GM19455 (cell line): Measurements from ENCODE around the gene NUBP2.

ENCODE experiments used
- ATAC-seq: cut with Tn5 transposase; IDR thresholded peaks from one replicate; pipeline ENCODE4 v1.9.1; 2021; ENCODE audit not compliant: unreplicated experiment

The NUBP2 gene

DNA sequence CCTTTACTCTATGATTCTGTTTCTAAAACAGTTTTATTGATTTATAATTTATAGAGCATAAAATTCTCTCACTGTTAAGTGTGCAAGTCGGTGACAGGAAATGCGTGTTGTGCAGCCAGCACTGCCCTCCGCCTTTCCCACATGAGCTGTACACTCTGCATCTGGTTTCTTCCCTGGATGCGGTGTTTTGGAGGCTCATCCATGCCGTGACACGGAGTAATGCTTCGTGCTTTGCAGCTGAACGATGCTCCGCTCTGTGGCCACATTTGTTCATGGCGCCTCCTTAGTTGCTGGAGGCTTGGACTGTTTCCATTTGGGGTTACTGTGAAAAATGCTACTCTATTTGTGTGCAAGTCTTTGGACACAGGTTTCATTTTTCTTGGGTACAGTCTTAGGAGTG lies 17.9 kb downstream of the NUBP2 start:
- ATAC-seq: no peak

- no peak for ATAC-seq
Observed at GRCh38 chr16:1807626-1808025, 24.9 kb downstream of the NUBP2 start.

- ATAC-seq: no peak
Observed at GRCh38 chr16:1808691-1809090, 25.9 kb downstream of the NUBP2 start.

GRCh38 chr16:1809281-1809801 lies 26.6 kb downstream of the NUBP2 start:
- no peak for ATAC-seq

DNA sequence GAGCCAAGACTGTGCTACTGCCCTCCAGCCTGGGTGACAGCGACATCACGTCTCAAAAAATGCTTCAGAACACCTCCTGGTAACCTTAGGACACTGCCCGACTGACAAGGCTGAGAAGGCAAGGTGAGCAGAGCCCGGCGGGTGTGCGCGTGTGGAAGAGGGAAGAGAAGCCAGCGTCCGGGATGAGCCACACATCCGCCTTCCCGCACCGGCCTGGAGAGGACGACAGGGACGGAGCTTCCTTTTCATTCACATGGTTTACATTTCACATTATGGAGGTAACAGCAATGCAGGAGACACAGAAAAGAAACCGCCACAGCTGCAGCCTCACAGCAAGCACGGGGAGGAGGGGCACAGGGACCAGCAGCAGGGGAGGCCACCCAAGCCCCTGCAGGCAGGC lies 27.3 kb downstream of the NUBP2 start:
- no peak for ATAC-seq

DNA sequence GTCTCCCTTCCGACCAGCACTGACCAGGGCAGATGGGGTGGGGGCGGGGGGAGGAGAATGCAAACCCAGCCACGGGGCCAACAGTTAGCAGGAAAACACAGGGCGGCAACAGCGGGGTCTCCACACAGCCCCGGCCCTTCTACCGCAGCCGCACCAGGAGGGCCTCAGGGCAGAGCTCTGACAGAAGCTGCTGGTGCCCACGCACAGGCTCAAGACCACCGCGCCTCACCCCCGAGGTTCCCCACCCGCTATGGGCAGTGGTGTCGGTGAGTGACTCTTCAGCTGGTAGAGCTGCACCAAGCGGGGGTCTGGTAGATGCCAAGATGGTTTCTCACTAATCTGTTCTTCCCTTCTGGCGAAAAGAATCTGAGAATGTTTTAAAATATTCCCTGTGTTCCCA lies 27.8 kb downstream of the NUBP2 start:
- ATAC-seq: no peak

DNA sequence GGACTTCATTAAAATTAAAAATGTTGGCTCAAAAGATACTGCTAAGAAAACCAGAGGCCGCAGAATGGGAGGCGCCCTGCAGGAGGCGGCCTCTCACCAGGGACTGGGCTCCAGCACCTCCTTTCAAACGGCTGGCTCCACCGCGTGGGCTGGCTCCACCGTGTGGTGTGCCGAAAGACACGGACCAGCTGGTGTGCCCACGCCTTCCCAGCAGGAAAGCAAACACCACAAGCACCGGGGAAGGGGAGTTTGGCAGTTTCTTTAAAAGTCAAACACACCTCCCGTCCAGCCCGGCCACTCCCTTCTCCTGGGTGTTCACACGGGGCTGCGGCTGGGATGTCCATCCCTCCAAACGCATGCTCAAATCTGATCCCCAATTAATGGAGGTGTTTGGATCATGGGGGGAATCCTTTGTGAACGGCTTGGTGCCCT lies 30.0 kb downstream of the NUBP2 start:
- no peak for ATAC-seq

- ATAC-seq: no peak
Observed at GRCh38 chr16:1815461-1815860, 32.7 kb downstream of the NUBP2 start.

DNA sequence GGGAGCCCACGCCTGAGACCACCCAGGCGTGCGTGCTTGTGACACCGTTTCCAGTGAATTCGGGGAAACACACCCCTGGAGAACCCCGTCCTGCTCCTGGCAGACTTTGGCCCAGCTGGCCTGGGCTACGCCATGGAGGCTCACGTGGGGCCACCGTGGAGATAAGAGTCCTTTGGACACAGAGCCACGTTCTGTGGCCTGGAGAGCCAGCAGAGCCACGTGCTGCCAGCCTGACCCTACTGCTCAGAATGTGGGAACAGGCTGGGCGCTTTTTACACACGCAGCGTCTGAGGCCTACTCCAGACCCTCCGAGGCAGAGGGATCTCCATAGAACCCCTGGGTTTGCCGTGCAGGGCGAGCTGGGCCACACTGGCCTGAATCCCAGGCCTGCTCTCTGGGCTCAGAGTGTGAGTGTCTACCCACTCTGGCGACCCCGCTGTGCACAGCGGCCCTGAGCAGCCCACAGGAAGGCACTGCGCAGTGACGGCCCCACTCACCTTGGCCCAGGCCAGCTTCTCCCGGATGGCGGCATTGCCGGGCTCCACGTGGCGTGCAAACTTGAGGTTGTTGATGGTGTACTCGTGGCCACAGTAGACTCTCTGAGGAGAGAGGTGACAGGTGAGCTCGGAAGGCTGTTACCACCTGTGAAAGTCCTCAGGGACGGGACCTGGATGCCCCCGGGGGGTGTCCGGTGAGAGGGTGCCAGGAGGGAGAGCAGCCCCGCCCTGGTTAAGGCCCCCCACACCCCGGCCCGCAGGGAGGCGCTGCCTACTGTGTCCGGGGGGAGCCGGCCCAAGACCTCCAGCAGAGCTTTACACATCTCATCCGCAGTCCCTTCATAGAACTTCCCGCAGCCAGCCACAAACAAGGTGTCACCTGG lies 33.9 kb downstream of the NUBP2 start:
- ATAC-seq: no peak

- no peak for ATAC-seq
Observed at GRCh38 chr16:1817276-1817589, 34.5 kb downstream of the NUBP2 start.

GRCh38 chr16:1817716-1818115 lies 35.0 kb downstream of the NUBP2 start:
- no peak for ATAC-seq

DNA sequence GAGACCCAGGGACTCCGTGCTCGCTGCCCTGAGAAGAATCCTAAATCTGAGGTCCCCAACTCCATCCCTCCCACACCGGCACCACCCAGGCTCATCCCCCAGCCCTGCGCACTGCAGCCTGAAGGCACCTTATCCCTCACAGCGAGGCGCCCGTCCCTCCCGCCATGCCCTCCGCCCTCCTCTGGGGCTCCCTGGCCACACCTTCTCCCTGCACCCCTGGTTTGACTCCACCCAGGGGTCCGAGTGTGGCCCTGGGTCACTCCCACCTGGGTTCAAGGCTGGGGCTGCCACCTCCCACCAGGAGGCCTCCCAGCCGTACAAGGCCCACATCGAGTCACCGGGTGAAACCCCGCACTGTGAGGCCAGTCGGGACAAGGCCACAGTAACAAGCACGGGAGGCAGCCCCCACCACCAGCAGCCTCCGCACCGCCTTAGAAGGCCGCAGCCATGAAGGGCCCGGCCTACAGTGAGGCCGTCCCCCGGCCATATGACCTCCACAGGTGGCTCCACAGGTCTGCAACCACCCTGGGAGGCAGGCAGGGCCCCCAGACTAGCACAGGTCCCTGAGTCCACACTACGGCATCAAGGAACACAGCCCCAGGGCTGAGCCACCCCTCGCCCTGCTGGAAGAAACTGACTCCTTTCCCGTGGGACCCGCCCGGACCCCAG lies 35.6 kb downstream of the NUBP2 start:
- ATAC-seq: no peak

- ATAC-seq: no peak
Observed at GRCh38 chr16:1818873-1819525, 36.2 kb downstream of the NUBP2 start.

GRCh38 chr16:1819611-1820010 lies 36.9 kb downstream of the NUBP2 start:
- no peak for ATAC-seq

GRCh38 chr16:1820096-1820945 lies 37.6 kb downstream of the NUBP2 start:
- ATAC-seq: no peak

DNA sequence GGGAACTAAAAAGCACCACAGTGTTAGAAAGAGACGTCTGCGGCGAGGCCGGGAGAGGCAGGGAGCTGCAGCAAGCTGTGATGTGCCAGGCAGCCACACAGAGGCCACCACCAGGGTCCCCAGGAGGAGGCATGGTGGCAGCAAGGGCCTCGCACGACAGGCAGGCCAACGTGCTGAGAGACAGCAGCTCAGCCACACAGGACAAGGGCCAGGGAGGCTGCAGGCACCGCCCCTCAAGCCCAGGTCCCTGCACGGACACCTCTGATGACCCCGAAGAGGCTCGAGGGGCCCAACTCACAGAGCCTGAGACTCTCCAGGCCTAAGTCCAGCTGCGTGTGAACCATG lies 38.2 kb downstream of the NUBP2 start:
- no peak for ATAC-seq

- no peak for ATAC-seq
Observed at GRCh38 chr16:1821861-1822611, 39.3 kb downstream of the NUBP2 start.

DNA sequence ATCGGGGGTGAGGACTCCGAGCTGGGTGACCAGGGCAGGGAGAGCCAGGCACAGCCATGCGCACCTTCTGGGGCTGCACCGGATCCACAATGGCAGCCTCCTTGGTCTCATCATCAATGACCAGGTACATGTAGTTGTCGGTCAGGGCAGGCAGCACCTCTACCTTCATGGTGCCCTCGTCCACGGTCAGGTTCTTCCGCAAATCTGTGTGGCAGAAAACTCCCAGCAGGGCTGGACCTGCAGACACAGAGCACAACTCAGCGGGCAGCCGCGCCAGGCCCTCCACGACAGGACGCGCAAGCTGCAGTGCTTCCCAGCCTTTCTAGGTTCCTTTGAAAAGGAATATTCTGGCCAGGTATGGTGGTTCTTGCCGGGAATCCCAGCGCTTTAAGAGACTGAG lies 40.0 kb downstream of the NUBP2 start:
- no peak for ATAC-seq

DNA sequence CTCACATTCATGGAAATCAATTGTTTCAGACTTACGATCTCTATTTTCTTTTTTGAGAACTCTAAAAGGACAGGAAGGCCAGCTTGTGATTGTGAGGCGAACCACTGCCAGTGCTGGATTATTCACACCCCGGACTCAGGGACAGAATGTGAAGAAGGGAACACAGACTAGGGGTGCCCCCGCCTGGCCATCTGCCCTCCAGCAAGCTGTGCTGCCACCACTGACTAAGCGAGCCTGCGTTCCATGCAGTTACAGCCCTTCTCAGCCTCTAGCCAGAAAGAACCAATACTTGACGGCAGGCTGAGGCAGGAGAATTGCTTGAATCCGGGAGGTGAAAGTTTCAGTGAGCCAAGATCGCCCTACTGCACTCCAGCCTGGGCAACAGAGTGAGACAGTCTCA lies 41.1 kb downstream of the NUBP2 start:
- no peak for ATAC-seq

DNA sequence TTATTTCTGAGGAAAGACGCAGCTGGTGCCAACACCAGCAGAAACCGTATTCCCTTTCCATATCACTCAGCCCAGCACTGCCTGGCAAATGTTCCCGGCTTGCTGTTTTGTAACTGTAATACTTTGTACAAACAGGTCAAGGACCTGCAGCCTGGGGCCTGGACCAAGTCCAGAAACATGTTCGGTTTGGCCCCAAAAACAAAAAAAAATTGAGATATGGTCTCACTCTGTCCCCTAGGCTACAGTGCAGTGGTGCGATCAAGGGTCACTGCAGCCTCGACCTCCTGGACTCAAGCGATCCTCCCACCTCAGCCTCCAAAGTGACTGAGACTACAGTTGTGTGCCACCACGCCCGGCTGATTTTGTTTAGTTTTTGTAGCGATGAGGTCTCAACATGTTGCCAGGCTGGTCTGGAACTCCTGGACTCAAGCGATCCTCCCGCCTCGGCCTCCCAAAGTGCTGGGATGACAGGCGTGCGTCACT lies 42.7 kb downstream of the NUBP2 start:
- ATAC-seq: no peak
